CD4-positive, CD25-positive, alpha-beta regulatory T cell (primary cell): ENCODE results near the gene MPPED2. TPM values are rescaled to one million over a fixed set of nuclear protein-coding genes. Genes with fewer than 3 reads are reported as not detected.

ENCODE experiments used
- ATAC-seq, 2 donors: fragments of 150-1000 bp; cut with Tn5 transposase; one replicate each; pipeline ENCODE4 v1.10.0; 2021; ENCODE audit warnings: low read depth in 2 of 2, moderate number of reproducible peaks in 2 of 2, moderate library complexity in 1 of 2
- DNase-seq, 3 donors: peaks; one replicate each; pipeline versions ENCODE4 v3.0.0 to v3.0.0-alpha.2; 2012 to 2022; ENCODE audit warnings: mixed read lengths in 1 of 3
- H3K27ac ChIP-seq: one replicate; pipeline ENCODE4 v1.7.0; 2013; ENCODE audit warnings: mild to moderate bottlenecking, low read length; ENCODE audit not compliant: insufficient read depth, poor library complexity, severe bottlenecking
- H3K27me3 ChIP-seq: one replicate; pipeline ENCODE4 v1.7.0; 2013; ENCODE audit warnings: low read length; ENCODE audit not compliant: control insufficient read depth, insufficient read depth
- H3K36me3 ChIP-seq: one replicate; pipeline ENCODE4 v1.7.0; 2013; ENCODE audit warnings: mild to moderate bottlenecking, low read length, moderate library complexity; ENCODE audit not compliant: control insufficient read depth, insufficient read depth
- H3K4me1 ChIP-seq: 2 replicates; pipeline ENCODE4 v1.7.0; 2013; ENCODE audit warnings: mild to moderate bottlenecking, low read length; ENCODE audit not compliant: insufficient read depth, control insufficient read depth, poor library complexity, severe bottlenecking
- H3K4me3 ChIP-seq: one replicate; pipeline ENCODE4 v1.7.0; 2013; ENCODE audit warnings: low read depth, mild to moderate bottlenecking, low read length, moderate library complexity
- H3K9me3 ChIP-seq, 2 experiments: 1 replicate in 1 of 2; 2 replicates in 1 of 2; pipeline ENCODE4 v1.7.0; 2013; ENCODE audit warnings: low read length in 2 of 2, mild to moderate bottlenecking in 1 of 2, moderate library complexity in 1 of 2; ENCODE audit not compliant: control insufficient read depth in 2 of 2
- H3K27ac Mint-ChIP-seq, 3 donors: one replicate each; pipeline ENCODE4 v1.8.0; 2020 to 2022; ENCODE audit warnings: mild to moderate bottlenecking in 3 of 3, mixed read lengths in 3 of 3, moderate library complexity in 2 of 3
- H3K27me3 Mint-ChIP-seq: one replicate; pipeline ENCODE4 v1.8.0; 2022; ENCODE audit warnings: mild to moderate bottlenecking, mixed read lengths
- H3K36me3 Mint-ChIP-seq: one replicate; pipeline ENCODE4 v1.8.0; 2020; ENCODE audit warnings: mixed read lengths
- H3K4me1 Mint-ChIP-seq, 4 donors: one replicate each; pipeline ENCODE4 v1.8.0; 2020 to 2022; ENCODE audit warnings: mixed read lengths in 4 of 4, mild to moderate bottlenecking in 1 of 4
- H3K4me3 Mint-ChIP-seq, 4 donors: one replicate each; pipeline ENCODE4 v1.8.0; 2020 to 2022; ENCODE audit warnings: mild to moderate bottlenecking in 4 of 4, mixed read lengths in 4 of 4, moderate library complexity in 3 of 4
- H3K9me3 Mint-ChIP-seq, 7 donors: one replicate each; pipeline ENCODE4 v1.8.0; 2020 to 2022; ENCODE audit warnings: mixed read lengths in 7 of 7, mild to moderate bottlenecking in 3 of 7, moderate library complexity in 2 of 7
- polyA plus RNA-seq, 4 donors: library from polyadenylated mRNA; unstranded; fragments of 300-500 nt; fragmentation: Illumina TruSeq; gene quantifications; one replicate each; pipeline ENCODE4 v1.2.3, GENCODE V29; 2021
- total RNA-seq: library from RNA; stranded (reverse); gene quantifications from one replicate; pipeline ENCODE4 v1.2.3, GENCODE V29; 2022

The MPPED2 gene
- total and polyA plus RNA-seq, 5 donors from 2014 or later: 0.35 to 0.96 (median 0.47) TPM; not detected in 2

- no peaks in the 10 kb centered on the region for H3K9me3 ChIP-seq
- DNase-seq: no peak
- ATAC-seq: no peak
- Mint-ChIP-seq H3K4me3 (no peak overlapping the region), H3K27ac (no peak overlapping the region), H3K9me3 (no peaks in the 10 kb centered on the region), H3K36me3 (no peaks in the 10 kb centered on the region), H3K27me3 (peaks cover 6% of the 10 kb centered on the region), H3K4me1 (no peaks in the 10 kb centered on the region)
- no peaks in the 10 kb centered on the region for H3K4me1 ChIP-seq
- no peak overlapping the region for H3K27ac ChIP-seq
- no peak overlapping the region for H3K4me3 ChIP-seq
- H3K36me3 ChIP-seq: no peaks in the 10 kb centered on the region
- H3K27me3 ChIP-seq: peaks cover 2% of the 10 kb centered on the region
Observed at GRCh38 chr11:30434901-30435300, 151.3 kb downstream of the MPPED2 start.

- no peaks in the 10 kb centered on the region for H3K4me1 Mint-ChIP-seq
- H3K4me3 Mint-ChIP-seq: no peak overlapping the region
- Histone ChIP-seq H3K4me1 (no peaks in the 10 kb centered on the region), H3K27me3 (peaks cover 2% of the 10 kb centered on the region), H3K9me3 (no peaks in the 10 kb centered on the region), H3K4me3 (no peak overlapping the region), H3K27ac (no peak overlapping the region), H3K36me3 (no peaks in the 10 kb centered on the region)
- no peaks in the 10 kb centered on the region for H3K36me3 Mint-ChIP-seq
- ATAC-seq (no peak), DNase-seq (no peak)
- H3K27ac Mint-ChIP-seq: no peak overlapping the region
- no peaks in the 10 kb centered on the region for H3K9me3 Mint-ChIP-seq
- peaks cover 6% of the 10 kb centered on the region for H3K27me3 Mint-ChIP-seq
Observed at GRCh38 chr11:30433831-30434230, 152.3 kb downstream of the MPPED2 start.

- Mint-ChIP-seq H3K27me3 (no peaks in the 10 kb centered on the region), H3K27ac (no peak overlapping the region), H3K4me1 (no peaks in the 10 kb centered on the region), H3K4me3 (no peak overlapping the region), H3K9me3 (no peaks in the 10 kb centered on the region), H3K36me3 (no peaks in the 10 kb centered on the region)
- Histone ChIP-seq H3K4me3 (no peak overlapping the region), H3K36me3 (no peaks in the 10 kb centered on the region), H3K27ac (no peak overlapping the region), H3K9me3 (no peaks in the 10 kb centered on the region), H3K4me1 (no peaks in the 10 kb centered on the region), H3K27me3 (peaks cover 2% of the 10 kb centered on the region)
- ATAC-seq: no peak
- DNase-seq: no peak
Observed at GRCh38 chr11:30432716-30433115, 153.4 kb downstream of the MPPED2 start.

- Mint-ChIP-seq H3K4me1 (no peaks in the 10 kb centered on the region), H3K27me3 (no peaks in the 10 kb centered on the region), H3K27ac (no peak overlapping the region), H3K9me3 (no peaks in the 10 kb centered on the region), H3K36me3 (no peaks in the 10 kb centered on the region), H3K4me3 (no peak overlapping the region)
- no peaks in the 10 kb centered on the region for H3K9me3 ChIP-seq
- no peaks in the 10 kb centered on the region for H3K4me1 ChIP-seq
- no peak for DNase-seq
- peaks cover 2% of the 10 kb centered on the region for H3K27me3 ChIP-seq
- H3K4me3 ChIP-seq: no peak overlapping the region
- H3K27ac ChIP-seq: no peak overlapping the region
- no peaks in the 10 kb centered on the region for H3K36me3 ChIP-seq
- no peak for ATAC-seq
Observed at GRCh38 chr11:30432178-30432577, 154.0 kb downstream of the MPPED2 start.

- Histone ChIP-seq H3K36me3 (no peaks in the 10 kb centered on the region), H3K4me3 (no peak overlapping the region), H3K27me3 (peaks cover 2% of the 10 kb centered on the region), H3K4me1 (no peaks in the 10 kb centered on the region), H3K27ac (no peak overlapping the region), H3K9me3 (no peaks in the 10 kb centered on the region)
- Mint-ChIP-seq H3K27ac (no peak overlapping the region), H3K36me3 (no peaks in the 10 kb centered on the region), H3K27me3 (no peaks in the 10 kb centered on the region), H3K4me3 (no peak overlapping the region), H3K4me1 (no peaks in the 10 kb centered on the region), H3K9me3 (no peaks in the 10 kb centered on the region)
- ATAC-seq: no peak
- DNase-seq: no peak
Observed at GRCh38 chr11:30431127-30431814, 154.9 kb downstream of the MPPED2 start.

GRCh38 chr11:30429550-30429949 is 156.6 kb downstream of the MPPED2 start:
- peaks cover 2% of the 10 kb centered on the region for H3K27me3 ChIP-seq
- no peak overlapping the region for H3K27ac Mint-ChIP-seq
- H3K27ac ChIP-seq: no peak overlapping the region
- no peak for DNase-seq
- no peaks in the 10 kb centered on the region for H3K36me3 Mint-ChIP-seq
- H3K9me3 Mint-ChIP-seq: no peaks in the 10 kb centered on the region
- no peaks in the 10 kb centered on the region for H3K27me3 Mint-ChIP-seq
- no peak overlapping the region for H3K4me3 ChIP-seq
- no peaks in the 10 kb centered on the region for H3K4me1 ChIP-seq
- H3K9me3 ChIP-seq: no peaks in the 10 kb centered on the region
- H3K4me3 Mint-ChIP-seq: no peak overlapping the region
- no peaks in the 10 kb centered on the region for H3K4me1 Mint-ChIP-seq
- ATAC-seq: no peak
- no peaks in the 10 kb centered on the region for H3K36me3 ChIP-seq

- ATAC-seq: no peak
- Histone ChIP-seq H3K27ac (no peak overlapping the region), H3K27me3 (no peaks in the 10 kb centered on the region), H3K4me1 (no peaks in the 10 kb centered on the region), H3K36me3 (no peaks in the 10 kb centered on the region), H3K4me3 (no peak overlapping the region), H3K9me3 (no peaks in the 10 kb centered on the region)
- no peak overlapping the region for H3K27ac Mint-ChIP-seq
- peaks cover 0 to 2% (median 0%) of the 10 kb centered on the region in 7 donors for H3K9me3 Mint-ChIP-seq
- DNase-seq: no peak
- H3K4me1 Mint-ChIP-seq: no peaks in the 10 kb centered on the region
- H3K27me3 Mint-ChIP-seq: no peaks in the 10 kb centered on the region
- no peaks in the 10 kb centered on the region for H3K36me3 Mint-ChIP-seq
- H3K4me3 Mint-ChIP-seq: no peak overlapping the region
Observed at GRCh38 chr11:30426781-30427180, 159.4 kb downstream of the MPPED2 start.

- H3K27ac Mint-ChIP-seq: no peak overlapping the region
- Histone ChIP-seq H3K4me3 (no peak overlapping the region), H3K9me3 (no peaks in the 10 kb centered on the region), H3K36me3 (no peaks in the 10 kb centered on the region), H3K27me3 (no peaks in the 10 kb centered on the region), H3K4me1 (no peaks in the 10 kb centered on the region), H3K27ac (no peak overlapping the region)
- no peak for DNase-seq
- H3K9me3 Mint-ChIP-seq: peaks cover 0 to 2% (median 0%) of the 10 kb centered on the region in 7 donors
- H3K4me1 Mint-ChIP-seq: no peaks in the 10 kb centered on the region
- H3K4me3 Mint-ChIP-seq: no peak overlapping the region
- no peak for ATAC-seq
- H3K27me3 Mint-ChIP-seq: no peaks in the 10 kb centered on the region
- no peaks in the 10 kb centered on the region for H3K36me3 Mint-ChIP-seq
Observed at GRCh38 chr11:30424844-30425243, 161.3 kb downstream of the MPPED2 start.
